ENCODE results near the gene BCAS1.

Gene BCAS1

DNA sequence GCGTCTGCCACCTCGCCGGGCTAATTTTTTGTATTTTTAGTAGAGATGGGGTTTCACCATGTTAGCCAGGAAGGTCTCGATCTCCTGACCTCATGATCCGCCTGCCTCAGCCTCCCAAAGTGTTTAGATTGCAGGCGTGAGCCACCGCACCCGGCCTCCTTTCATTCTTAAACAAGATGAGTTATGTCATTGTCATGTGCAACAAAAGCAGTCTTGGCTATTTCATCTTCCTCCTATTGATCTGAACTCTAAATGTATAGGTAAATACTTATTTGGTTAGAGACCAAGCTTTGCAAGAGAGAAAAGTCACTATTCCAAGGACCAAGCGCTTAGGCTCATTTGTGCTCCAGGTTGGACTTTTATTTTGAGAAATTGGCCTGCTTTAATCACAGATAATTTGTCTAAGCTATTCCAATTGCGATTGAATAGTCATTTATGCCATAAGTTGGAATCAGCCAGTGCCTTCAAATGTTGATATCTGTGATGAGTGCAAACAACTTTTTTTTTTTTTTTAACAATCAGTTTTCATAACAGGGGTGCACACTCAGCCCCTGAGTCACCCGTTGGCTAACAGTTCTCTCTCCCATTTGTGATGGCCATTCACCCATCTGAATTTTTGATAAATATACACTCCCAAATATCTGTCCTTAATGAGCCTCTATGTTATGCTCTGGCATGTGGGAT, 167.3 kb downstream of the BCAS1 start:
- Histone ChIP-seq H3K36me3 (ENCODE audit: insufficient read depth, low read length) (no peaks in the 10 kb centered on the region), H3K27me3 (ENCODE audit: control insufficient read depth, insufficient read depth, low read length) (no peaks in the 10 kb centered on the region), H3K9me3 (replicated peaks; ENCODE audit: low read length) (no peaks in the 10 kb centered on the region), H3K4me2 (ENCODE audit: low read length) (peak overlapping the region; percentile 1), H3K4me3 (ENCODE audit: low read length) (no peak overlapping the region), H3K4me1 (ENCODE audit: control insufficient read depth, insufficient read depth, low read length) (peaks cover 62% of the 10 kb centered on the region), H3K9ac (ENCODE audit: low read depth, low read length) (no peak overlapping the region)

DNA sequence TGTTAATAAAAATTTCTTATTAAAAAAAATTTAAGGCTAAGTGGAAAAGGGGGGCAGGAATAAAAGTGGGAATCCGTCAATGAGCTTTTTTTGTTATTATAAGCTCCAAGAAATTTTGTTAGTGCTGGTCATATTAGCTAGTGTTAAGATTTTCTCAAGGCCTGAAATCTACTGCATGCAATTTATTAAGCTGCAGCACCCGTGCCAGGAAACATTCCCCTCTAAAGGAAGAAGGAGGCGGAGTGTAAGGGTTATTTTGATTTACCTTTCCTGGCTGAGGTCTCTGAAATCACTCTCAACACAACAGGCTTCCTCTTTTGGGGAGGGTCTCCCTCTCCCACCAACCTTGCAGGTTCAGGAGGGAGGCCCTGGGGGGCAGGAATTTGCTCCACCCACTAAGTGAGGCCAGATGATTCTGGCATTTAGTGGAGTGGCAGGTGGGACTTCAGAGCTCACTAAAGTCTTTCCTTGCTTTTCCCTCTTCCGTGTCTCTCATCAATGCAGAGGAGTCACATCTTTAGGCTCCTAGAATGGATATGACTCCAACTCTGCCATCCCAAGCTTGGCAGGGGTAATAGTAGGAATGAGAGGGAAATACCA, 168.8 kb downstream of the BCAS1 start:
- H3K4me2 ChIP-seq (ENCODE audit: low read length): peak overlapping the region; percentile 61
- H3K27me3 ChIP-seq (ENCODE audit: control insufficient read depth, insufficient read depth, low read length): no peaks in the 10 kb centered on the region
- no peak overlapping the region for H3K4me3 ChIP-seq (ENCODE audit: low read length)
- H3K36me3 ChIP-seq (ENCODE audit: insufficient read depth, low read length): no peaks in the 10 kb centered on the region
- H3K9ac ChIP-seq (ENCODE audit: low read depth, low read length): peak overlapping the region; percentile 67
- no peaks in the 10 kb centered on the region for H3K9me3 ChIP-seq (replicated peaks; ENCODE audit: low read length)
- H3K4me1 ChIP-seq (ENCODE audit: control insufficient read depth, insufficient read depth, low read length): peaks cover 53% of the 10 kb centered on the region

DNA sequence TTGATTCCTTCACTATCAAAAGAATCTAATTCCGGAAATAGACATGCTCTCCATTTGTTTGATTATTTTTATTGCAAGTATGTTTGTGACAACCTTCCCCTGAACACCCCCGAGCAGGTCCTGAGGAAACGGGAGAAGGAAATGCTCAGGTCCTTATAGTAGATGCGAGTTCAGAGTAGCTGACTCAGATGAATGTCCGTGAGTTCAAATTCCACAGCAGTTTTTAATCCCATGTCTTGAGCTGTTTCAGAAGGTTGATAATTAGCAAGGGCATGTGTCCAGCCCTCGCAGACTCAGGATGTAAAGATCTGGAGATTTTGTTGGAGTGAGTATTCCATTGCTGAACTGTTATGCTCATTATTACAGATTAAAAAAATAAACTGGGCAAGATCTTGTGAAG, 169.3 kb downstream of the BCAS1 start:
- Histone ChIP-seq H3K4me3 (ENCODE audit: low read length) (peak overlapping the region; percentile 14), H3K27me3 (ENCODE audit: control insufficient read depth, insufficient read depth, low read length) (no peaks in the 10 kb centered on the region), H3K4me1 (ENCODE audit: control insufficient read depth, insufficient read depth, low read length) (peaks cover 48% of the 10 kb centered on the region), H3K9me3 (replicated peaks; ENCODE audit: low read length) (no peaks in the 10 kb centered on the region), H3K4me2 (ENCODE audit: low read length) (peak overlapping the region; percentile 61), H3K9ac (ENCODE audit: low read depth, low read length) (peak overlapping the region; percentile 67), H3K36me3 (ENCODE audit: insufficient read depth, low read length) (no peaks in the 10 kb centered on the region)

DNA sequence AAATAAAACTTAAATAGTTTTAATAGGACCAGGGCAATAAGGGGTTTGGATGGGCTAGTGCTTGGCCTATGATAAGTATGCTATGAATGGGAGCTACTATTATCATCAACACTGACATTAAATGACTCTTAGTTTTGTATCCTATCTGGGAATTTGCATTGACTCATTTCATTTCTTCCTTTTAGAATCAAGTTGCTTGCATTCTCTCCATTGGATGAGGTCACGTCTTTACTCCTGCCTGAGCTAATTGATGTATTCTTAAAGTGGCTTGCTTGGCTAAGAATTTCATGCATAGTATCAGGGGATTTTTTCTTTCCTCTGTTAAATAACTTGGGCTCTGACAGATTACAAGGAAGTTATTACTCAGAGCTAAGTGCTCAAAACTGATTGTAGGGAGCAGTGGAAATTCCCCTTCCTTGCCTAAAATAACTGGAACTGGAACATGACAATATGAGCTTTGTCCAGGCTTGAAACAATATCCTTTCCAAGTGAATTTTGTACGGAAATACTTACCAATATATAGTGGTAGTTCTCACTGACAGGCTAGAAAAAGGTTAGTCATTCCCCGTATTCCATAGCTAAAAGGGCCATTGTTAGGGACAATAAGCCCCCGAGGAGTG, 169.9 kb downstream of the BCAS1 start:
- H3K9ac ChIP-seq (ENCODE audit: low read depth, low read length): peak overlapping the region; percentile 67
- peaks cover 45% of the 10 kb centered on the region for H3K4me1 ChIP-seq (ENCODE audit: control insufficient read depth, insufficient read depth, low read length)
- H3K4me3 ChIP-seq (ENCODE audit: low read length): peak overlapping the region; percentile 14
- no peaks in the 10 kb centered on the region for H3K36me3 ChIP-seq (ENCODE audit: insufficient read depth, low read length)
- H3K27me3 ChIP-seq (ENCODE audit: control insufficient read depth, insufficient read depth, low read length): no peaks in the 10 kb centered on the region
- no peaks in the 10 kb centered on the region for H3K9me3 ChIP-seq (replicated peaks; ENCODE audit: low read length)
- H3K4me2 ChIP-seq (ENCODE audit: low read length): peak overlapping the region; percentile 61

DNA sequence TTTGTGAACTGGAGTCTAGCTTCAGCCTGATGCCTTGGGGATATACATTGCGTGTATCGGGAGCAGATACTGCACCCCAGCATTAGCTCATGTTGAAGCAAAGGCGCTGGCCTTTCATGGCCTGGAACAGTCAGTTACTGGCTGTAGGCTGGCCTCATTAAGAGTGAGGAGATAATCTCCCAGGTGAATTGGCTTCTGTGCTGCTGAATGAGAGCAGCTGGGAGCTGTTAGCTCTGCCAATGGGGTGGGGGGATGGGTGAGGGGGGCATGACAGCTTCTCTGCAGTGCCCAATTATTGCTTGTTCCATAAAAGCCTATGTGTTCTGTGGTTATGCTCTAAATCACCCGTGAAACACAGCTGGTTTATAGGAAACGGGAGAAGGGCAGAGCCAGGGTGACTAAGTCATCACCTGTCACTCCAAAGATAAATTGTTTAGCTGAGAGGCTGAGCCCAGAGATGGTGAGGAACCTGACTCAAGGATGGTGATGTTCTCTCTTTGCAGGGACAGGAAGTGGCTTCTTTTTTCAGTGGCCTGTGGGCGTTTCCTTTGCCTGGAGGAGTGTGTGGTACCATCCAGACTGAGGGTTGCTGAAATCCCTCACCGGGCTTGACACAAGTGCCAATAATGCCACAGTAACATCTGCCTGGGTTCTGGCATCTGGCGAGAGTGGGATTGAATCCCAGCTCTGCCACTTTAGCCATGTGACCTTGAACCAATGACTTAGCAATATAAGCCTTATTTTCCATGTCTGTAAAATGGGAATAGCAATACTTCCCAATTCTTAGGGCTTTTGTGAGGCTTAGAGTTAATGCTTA, 170.8 kb downstream of the BCAS1 start:
- H3K4me3 ChIP-seq (ENCODE audit: low read length): no peak overlapping the region
- peaks cover 45% of the 10 kb centered on the region for H3K4me1 ChIP-seq (ENCODE audit: control insufficient read depth, insufficient read depth, low read length)

DNA sequence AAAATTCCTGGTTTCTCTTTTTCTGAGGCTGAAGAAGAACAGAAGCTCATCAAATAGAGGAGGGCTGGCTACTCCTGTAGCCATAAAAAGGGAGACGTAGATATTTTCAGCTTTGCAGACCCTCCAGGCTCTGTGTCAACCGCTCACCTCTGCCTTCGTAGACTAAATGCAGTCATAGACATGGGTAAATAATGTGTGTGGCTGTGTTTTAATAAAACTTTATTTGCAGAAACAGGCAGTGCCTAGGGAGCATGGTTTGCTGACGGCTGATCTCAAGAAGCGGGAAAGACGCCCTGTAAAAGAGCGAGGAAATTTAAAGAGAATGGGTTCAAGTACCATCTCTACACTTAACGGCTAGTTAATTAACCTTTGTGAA, 171.8 kb downstream of the BCAS1 start:
- H3K9ac ChIP-seq (ENCODE audit: low read depth, low read length): no peak overlapping the region

More for the DNA sequence above, 170.8 kb downstream of the BCAS1 start:
- peak overlapping the region; percentile 21 for H3K4me2 ChIP-seq (ENCODE audit: low read length)
- H3K9ac ChIP-seq (ENCODE audit: low read depth, low read length): peak overlapping the region; percentile 67
- no peaks in the 10 kb centered on the region for H3K9me3 ChIP-seq (replicated peaks; ENCODE audit: low read length)
- no peaks in the 10 kb centered on the region for H3K27me3 ChIP-seq (ENCODE audit: control insufficient read depth, insufficient read depth, low read length)
- no peaks in the 10 kb centered on the region for H3K36me3 ChIP-seq (ENCODE audit: insufficient read depth, low read length)

DNA sequence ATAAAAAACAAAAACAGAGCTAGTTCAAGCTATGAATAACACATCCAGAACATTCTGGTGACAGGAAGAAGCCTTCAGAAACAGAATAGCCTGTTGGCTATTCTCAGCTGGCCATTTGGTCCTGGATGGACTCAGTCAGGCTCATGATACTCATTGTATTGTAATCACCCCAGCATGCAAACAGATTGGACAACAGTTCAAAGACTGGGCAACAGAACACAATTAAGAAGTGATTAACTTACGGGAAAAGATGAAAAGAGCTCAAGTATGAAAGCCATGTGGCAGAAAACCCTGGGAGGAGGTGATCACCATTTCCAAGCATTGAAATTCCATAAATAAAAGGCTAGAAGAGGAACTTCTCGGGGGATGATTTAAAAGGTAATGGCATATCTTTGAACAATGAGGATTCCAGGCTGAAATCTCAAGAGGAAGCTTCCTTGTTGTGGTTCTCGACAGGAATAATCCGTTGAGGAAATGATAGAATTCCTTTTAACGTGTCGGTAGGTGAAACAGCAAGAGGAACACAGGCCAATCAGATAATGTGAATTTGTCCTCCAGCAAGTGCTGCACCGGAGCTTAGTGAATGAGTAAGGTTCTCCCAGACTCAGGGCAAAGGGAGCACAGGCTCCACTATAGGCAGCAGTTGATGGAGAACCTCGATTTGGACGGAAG, 172.4 kb downstream of the BCAS1 start:
- H3K9me3 ChIP-seq (replicated peaks; ENCODE audit: low read length): no peaks in the 10 kb centered on the region
- no peak overlapping the region for H3K4me2 ChIP-seq (ENCODE audit: low read length)
- no peaks in the 10 kb centered on the region for H3K27me3 ChIP-seq (ENCODE audit: control insufficient read depth, insufficient read depth, low read length)
- no peak overlapping the region for H3K9ac ChIP-seq (ENCODE audit: low read depth, low read length)
- H3K4me3 ChIP-seq (ENCODE audit: low read length): no peak overlapping the region
- no peaks in the 10 kb centered on the region for H3K36me3 ChIP-seq (ENCODE audit: insufficient read depth, low read length)
- peaks cover 46% of the 10 kb centered on the region for H3K4me1 ChIP-seq (ENCODE audit: control insufficient read depth, insufficient read depth, low read length)

More for the DNA sequence above, 171.8 kb downstream of the BCAS1 start:
- Histone ChIP-seq H3K36me3 (ENCODE audit: insufficient read depth, low read length) (no peaks in the 10 kb centered on the region), H3K4me1 (ENCODE audit: control insufficient read depth, insufficient read depth, low read length) (peaks cover 49% of the 10 kb centered on the region), H3K4me2 (ENCODE audit: low read length) (no peak overlapping the region), H3K9me3 (replicated peaks; ENCODE audit: low read length) (no peaks in the 10 kb centered on the region), H3K27me3 (ENCODE audit: control insufficient read depth, insufficient read depth, low read length) (no peaks in the 10 kb centered on the region), H3K4me3 (ENCODE audit: low read length) (no peak overlapping the region)

DNA sequence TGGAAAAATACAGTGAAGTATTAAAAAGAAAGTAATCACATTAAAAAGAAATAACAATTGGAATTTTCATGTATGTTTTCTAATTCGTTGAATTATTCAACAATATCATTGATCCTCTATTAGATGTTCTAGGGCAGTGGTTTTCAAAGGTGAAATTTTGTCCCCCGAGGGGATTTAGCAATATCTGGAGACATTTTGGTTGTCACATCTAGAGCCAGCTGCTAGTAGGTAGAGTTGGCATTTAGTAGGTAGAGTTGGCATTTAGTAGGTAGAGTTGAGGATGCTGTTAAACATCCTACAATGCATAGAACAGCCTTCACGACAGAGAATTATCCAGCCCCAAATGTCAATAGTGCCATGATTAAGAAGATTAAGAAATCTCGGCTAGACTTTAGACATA, 173.7 kb downstream of the BCAS1 start:
- H3K4me2 ChIP-seq (ENCODE audit: low read length): no peak overlapping the region
- peaks cover 48% of the 10 kb centered on the region for H3K4me1 ChIP-seq (ENCODE audit: control insufficient read depth, insufficient read depth, low read length)
- H3K9ac ChIP-seq (ENCODE audit: low read depth, low read length): no peak overlapping the region
- no peak overlapping the region for H3K4me3 ChIP-seq (ENCODE audit: low read length)
- H3K36me3 ChIP-seq (ENCODE audit: insufficient read depth, low read length): no peaks in the 10 kb centered on the region
- no peaks in the 10 kb centered on the region for H3K27me3 ChIP-seq (ENCODE audit: control insufficient read depth, insufficient read depth, low read length)
- no peaks in the 10 kb centered on the region for H3K9me3 ChIP-seq (replicated peaks; ENCODE audit: low read length)

DNA sequence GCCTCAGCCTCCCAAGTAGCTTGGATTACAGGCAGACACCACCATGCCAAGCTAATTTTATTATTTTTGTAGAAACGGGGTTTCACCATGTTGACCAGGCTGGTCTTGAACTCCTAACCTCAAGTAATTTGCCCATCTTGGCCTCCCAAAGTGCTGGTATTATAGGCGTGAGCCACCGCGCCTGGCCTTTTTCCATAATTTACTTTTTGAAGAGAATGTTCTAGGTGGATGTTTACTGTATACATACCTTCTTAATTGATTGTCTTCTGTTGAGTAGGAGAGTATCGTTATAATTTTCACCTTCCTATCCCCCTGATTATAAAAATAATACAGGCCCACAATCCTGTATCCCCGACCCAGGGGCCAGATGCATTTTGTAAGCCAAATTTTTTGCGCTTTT, 174.4 kb downstream of the BCAS1 start:
- Histone ChIP-seq H3K27me3 (ENCODE audit: control insufficient read depth, insufficient read depth, low read length) (no peaks in the 10 kb centered on the region), H3K4me2 (ENCODE audit: low read length) (no peak overlapping the region), H3K9ac (ENCODE audit: low read depth, low read length) (no peak overlapping the region), H3K4me1 (ENCODE audit: control insufficient read depth, insufficient read depth, low read length) (peaks cover 48% of the 10 kb centered on the region), H3K4me3 (ENCODE audit: low read length) (no peak overlapping the region), H3K36me3 (ENCODE audit: insufficient read depth, low read length) (no peaks in the 10 kb centered on the region), H3K9me3 (replicated peaks; ENCODE audit: low read length) (no peaks in the 10 kb centered on the region)

DNA sequence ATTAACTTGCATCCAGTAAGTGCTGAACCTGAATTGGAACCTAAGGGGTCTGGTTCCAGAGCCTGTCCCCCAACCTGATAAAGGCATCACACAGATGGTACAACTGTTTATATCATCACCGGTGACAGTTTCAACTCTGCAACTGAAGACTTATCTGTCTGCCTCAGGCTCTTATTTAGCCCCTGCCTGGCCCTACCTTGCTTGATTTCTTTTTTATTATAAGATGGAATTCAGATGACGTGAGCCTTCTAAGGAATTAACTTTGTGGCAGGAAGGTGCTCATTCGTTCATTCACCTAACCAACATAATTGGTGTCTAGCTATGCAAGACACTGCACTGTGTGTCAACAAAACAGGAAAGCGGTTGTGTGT, 175.0 kb downstream of the BCAS1 start:
- peaks cover 48% of the 10 kb centered on the region for H3K4me1 ChIP-seq (ENCODE audit: control insufficient read depth, insufficient read depth, low read length)
- H3K36me3 ChIP-seq (ENCODE audit: insufficient read depth, low read length): no peaks in the 10 kb centered on the region
- no peak overlapping the region for H3K9ac ChIP-seq (ENCODE audit: low read depth, low read length)
- no peak overlapping the region for H3K4me2 ChIP-seq (ENCODE audit: low read length)
- no peaks in the 10 kb centered on the region for H3K9me3 ChIP-seq (replicated peaks; ENCODE audit: low read length)
- no peaks in the 10 kb centered on the region for H3K27me3 ChIP-seq (ENCODE audit: control insufficient read depth, insufficient read depth, low read length)
- no peak overlapping the region for H3K4me3 ChIP-seq (ENCODE audit: low read length)

Measured in skeletal muscle satellite cell (primary cell).